ENCODE data around the gene KAZN. TPM values are rescaled to one million over a fixed set of nuclear protein-coding genes. Genes with fewer than 3 reads are reported as not detected.

The KAZN gene
- polyA plus RNA-seq, 1 experiment, result 3.7 TPM

DNA sequence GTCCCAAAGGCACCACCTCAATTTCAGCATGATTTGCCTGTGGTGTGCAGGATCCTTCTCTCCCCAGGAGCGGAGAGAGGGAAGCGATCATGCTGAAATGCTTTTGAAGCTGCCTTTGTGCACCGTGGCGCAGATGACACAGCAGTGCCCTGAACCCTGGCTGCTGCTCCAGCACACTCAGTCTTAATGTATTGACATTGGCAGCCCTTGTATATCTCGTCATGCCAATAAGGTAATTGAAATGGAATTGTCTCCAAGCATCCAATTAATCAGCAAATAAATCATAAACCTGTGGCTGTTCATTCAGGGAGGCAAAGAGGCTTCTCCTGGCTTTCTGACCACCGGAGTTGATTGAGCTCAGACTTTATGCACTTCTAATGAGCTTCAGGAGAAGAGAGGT is 139.8 kb downstream of the KAZN start:
- TF ChIP-seq, protein P1, sequence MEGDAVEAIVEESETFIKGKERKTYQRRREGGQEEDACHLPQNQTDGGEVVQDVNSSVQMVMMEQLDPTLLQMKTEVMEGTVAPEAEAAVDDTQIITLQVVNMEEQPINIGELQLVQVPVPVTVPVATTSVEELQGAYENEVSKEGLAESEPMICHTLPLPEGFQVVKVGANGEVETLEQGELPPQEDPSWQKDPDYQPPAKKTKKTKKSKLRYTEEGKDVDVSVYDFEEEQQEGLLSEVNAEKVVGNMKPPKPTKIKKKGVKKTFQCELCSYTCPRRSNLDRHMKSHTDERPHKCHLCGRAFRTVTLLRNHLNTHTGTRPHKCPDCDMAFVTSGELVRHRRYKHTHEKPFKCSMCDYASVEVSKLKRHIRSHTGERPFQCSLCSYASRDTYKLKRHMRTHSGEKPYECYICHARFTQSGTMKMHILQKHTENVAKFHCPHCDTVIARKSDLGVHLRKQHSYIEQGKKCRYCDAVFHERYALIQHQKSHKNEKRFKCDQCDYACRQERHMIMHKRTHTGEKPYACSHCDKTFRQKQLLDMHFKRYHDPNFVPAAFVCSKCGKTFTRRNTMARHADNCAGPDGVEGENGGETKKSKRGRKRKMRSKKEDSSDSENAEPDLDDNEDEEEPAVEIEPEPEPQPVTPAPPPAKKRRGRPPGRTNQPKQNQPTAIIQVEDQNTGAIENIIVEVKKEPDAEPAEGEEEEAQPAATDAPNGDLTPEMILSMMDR (IDR thresholded peaks at IDR 0.05; ENCODE audit: low read depth, low read length), result no peak
- DNase-seq (ENCODE audit: low read depth, low spot score), result no peak
- ChIA-PET CTCF (interaction anchor here (1.4 kb wide), 1 partner anchor 290 kb away, joined by 6 read pairs; no protein-coding TSS in a partner anchor), POLR2A (no interaction called here)
- no peaks in the 10 kb centered on the region for H3K9me3 ChIP-seq (ENCODE audit: control insufficient read depth, insufficient read depth, low read length)
- no peak overlapping the region for H3K27ac ChIP-seq (ENCODE audit: low read depth, low read length)
- peaks cover 5% of the 10 kb centered on the region for H3K27me3 ChIP-seq (ENCODE audit: control insufficient read depth, insufficient read depth, low read length)
- no peak overlapping the region for H3K4me3 ChIP-seq (ENCODE audit: low read depth, low read length)

DNA sequence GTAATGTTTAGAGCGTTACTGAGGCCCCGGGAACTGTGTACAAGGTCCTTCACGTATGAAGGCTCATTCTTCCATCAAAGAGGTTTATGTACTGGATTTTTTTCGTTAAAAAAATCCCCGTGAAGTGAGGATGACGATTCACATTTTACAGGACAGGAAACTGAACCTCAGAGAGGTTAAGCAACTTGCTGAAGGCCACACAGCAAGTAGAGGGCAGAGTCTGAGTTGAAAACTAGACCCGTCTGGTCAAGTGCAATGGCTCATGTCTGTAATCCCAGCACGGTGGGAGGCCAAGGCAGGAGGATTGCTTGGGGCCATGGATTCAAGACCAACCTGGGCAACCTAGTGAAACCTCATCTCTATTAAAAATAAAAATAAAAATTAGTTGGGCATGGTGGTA is 140.2 kb downstream of the KAZN start:
- Histone ChIP-seq H3K27ac (ENCODE audit: low read depth, low read length) (no peak overlapping the region), H3K4me3 (ENCODE audit: low read depth, low read length) (no peak overlapping the region), H3K9me3 (ENCODE audit: control insufficient read depth, insufficient read depth, low read length) (no peaks in the 10 kb centered on the region), H3K27me3 (ENCODE audit: control insufficient read depth, insufficient read depth, low read length) (peaks cover 5% of the 10 kb centered on the region)
- POLR2A ChIA-PET, result no interaction called here
- CTCF ChIA-PET, result interaction anchor here (1.4 kb wide), 1 partner anchor 289 kb away, joined by 4 read pairs; no protein-coding TSS in a partner anchor
- DNase-seq (ENCODE audit: low read depth, low spot score), result no peak
- TF ChIP-seq, protein P1 (IDR thresholded peaks at IDR 0.05; ENCODE audit: low read depth, low read length), result no peak

- DNase-seq (ENCODE audit: low read depth, low spot score), result no peak
- Histone ChIP-seq H3K27ac (ENCODE audit: low read depth, low read length) (no peak overlapping the region), H3K9me3 (ENCODE audit: control insufficient read depth, insufficient read depth, low read length) (no peaks in the 10 kb centered on the region), H3K27me3 (ENCODE audit: control insufficient read depth, insufficient read depth, low read length) (peaks cover 5% of the 10 kb centered on the region), H3K4me3 (ENCODE audit: low read depth, low read length) (no peak overlapping the region)
- POLR2A ChIA-PET, result no interaction called here
- TF ChIP-seq, protein P1 (IDR thresholded peaks at IDR 0.05; ENCODE audit: low read depth, low read length), result no peak
- CTCF ChIA-PET, result interaction anchor here (1.0 to 1.4 kb wide), 2 partner anchors 8 to 289 kb away, joined by 3 to 4 read pairs; no protein-coding TSS in a partner anchor
Observed at GRCh38 chr1:14739082-14739832, 140.8 kb downstream of the KAZN start.

GRCh38 chr1:14740016-14740415 is 141.5 kb downstream of the KAZN start:
- ChIA-PET POLR2A (no interaction called here), CTCF (interaction anchor here (1.0 to 1.4 kb wide), 2 partner anchors 9 to 288 kb away, joined by 3 to 4 read pairs; no protein-coding TSS in a partner anchor)
- Histone ChIP-seq H3K9me3 (ENCODE audit: control insufficient read depth, insufficient read depth, low read length) (no peaks in the 10 kb centered on the region), H3K4me3 (ENCODE audit: low read depth, low read length) (no peak overlapping the region), H3K27ac (ENCODE audit: low read depth, low read length) (no peak overlapping the region), H3K27me3 (ENCODE audit: control insufficient read depth, insufficient read depth, low read length) (peaks cover 5% of the 10 kb centered on the region)
- no peak for DNase-seq (ENCODE audit: low read depth, low spot score)
- TF ChIP-seq, protein P1 (IDR thresholded peaks at IDR 0.05; ENCODE audit: low read depth, low read length), result no peak

DNA sequence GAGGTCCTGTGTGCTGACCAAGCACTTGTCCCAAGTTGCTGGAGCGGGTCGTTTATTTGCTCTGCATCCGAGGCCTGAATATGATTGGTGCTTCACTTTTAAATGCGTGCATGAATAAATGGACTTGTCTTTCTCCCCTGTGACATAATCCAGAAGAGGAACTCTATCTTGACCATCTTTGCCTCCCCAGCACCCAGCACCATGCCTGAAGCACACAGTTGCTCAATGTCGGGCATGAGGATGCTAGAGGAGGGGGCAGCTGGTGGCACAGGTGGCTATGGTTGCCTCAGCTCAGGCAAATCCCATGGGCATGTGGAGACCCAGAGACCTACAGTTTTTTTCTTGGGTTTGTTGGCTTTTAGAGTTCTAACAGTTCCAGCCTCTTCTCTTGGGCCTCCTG is 142.6 kb downstream of the KAZN start:
- CTCF ChIA-PET, result interaction anchor here (1.5 kb wide), 1 partner anchor 8 kb away, joined by 8 read pairs; no protein-coding TSS in a partner anchor
- TF ChIP-seq, protein P1 (IDR thresholded peaks at IDR 0.05; ENCODE audit: low read depth, low read length), result no peak
- Histone ChIP-seq H3K4me3 (ENCODE audit: low read depth, low read length) (no peak overlapping the region), H3K27me3 (ENCODE audit: control insufficient read depth, insufficient read depth, low read length) (peaks cover 5% of the 10 kb centered on the region), H3K27ac (ENCODE audit: low read depth, low read length) (no peak overlapping the region), H3K9me3 (ENCODE audit: control insufficient read depth, insufficient read depth, low read length) (no peaks in the 10 kb centered on the region)
- DNase-seq (ENCODE audit: low read depth, low spot score), result no peak
- POLR2A ChIA-PET, result no interaction called here
